Activated CD4-positive, alpha-beta T cell treated with anti-CD3 and anti-CD28 coated beads, Interleukin-2, amount 10 ng/mL, durations not matched to agents 24 days and 14 days (primary cell): ENCODE measurements around the gene ZBED5. TPM values are rescaled to one million over a fixed set of nuclear protein-coding genes. Genes with fewer than 3 reads are reported as not detected.

Experiments used
- DNase-seq: peaks from one replicate; pipeline ENCODE4 v3.0.0; 2022
- H3K27ac Mint-ChIP-seq: one replicate; pipeline ENCODE4 v1.8.0; 2022; ENCODE audit warnings: mild to moderate bottlenecking, mixed read lengths
- H3K27me3 Mint-ChIP-seq: one replicate; pipeline ENCODE4 v1.8.0; 2022; ENCODE audit warnings: mixed read lengths
- H3K36me3 Mint-ChIP-seq: one replicate; pipeline ENCODE4 v1.8.0; 2022; ENCODE audit warnings: low read depth, mild to moderate bottlenecking, mixed read lengths
- H3K4me1 Mint-ChIP-seq: one replicate; pipeline ENCODE4 v1.8.0; 2021; ENCODE audit warnings: mixed read lengths
- H3K4me3 Mint-ChIP-seq: one replicate; pipeline ENCODE4 v1.8.0; 2022; ENCODE audit warnings: mild to moderate bottlenecking, moderate library complexity, mixed read lengths
- H3K9me3 Mint-ChIP-seq: one replicate; pipeline ENCODE4 v1.8.0; 2021; ENCODE audit warnings: mixed read lengths
- intact Hi-C: fragments of 100-400 bp; cut with micrococcal nuclease; formaldehyde crosslinking; loops from one replicate; pipeline ENCODE4 v1.15.1; 2023
- total RNA-seq: library from RNA; stranded (reverse); gene quantifications from 2 replicates; pipeline ENCODE4 v1.2.3, GENCODE V29; 2022

ZBED5 gene
- total RNA-seq, 1 donor from 2014 or later, result 43.1 TPM

DNA sequence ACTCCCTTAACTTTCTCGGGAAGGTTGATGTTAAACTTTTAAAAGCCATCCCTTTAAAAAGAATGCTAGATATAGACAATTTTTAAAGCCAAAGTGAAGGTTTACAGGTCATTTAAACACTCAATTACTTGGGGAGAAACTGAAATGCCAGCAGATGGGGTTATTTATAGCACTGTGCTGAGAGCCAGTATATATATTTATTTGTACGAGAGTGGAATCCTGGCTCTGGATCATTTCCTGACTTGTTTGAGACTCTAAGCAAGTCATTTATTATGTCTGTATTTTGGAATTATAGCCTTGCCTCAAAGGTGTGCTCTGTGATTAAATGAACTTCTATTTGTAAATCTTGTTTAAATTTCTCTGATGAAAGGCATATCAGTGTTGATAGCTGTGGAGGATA lies 6.8 kb upstream of the ZBED5 start:
- Mint-ChIP-seq H3K4me3 (no peak overlapping the region), H3K27me3 (no peaks in the 10 kb centered on the region), H3K4me1 (peaks cover 22% of the 10 kb centered on the region), H3K36me3 (peaks cover 2% of the 10 kb centered on the region), H3K9me3 (no peaks in the 10 kb centered on the region), H3K27ac (no peak overlapping the region)
- no peak for DNase-seq
- intact Hi-C loops, result no loop called here

DNA sequence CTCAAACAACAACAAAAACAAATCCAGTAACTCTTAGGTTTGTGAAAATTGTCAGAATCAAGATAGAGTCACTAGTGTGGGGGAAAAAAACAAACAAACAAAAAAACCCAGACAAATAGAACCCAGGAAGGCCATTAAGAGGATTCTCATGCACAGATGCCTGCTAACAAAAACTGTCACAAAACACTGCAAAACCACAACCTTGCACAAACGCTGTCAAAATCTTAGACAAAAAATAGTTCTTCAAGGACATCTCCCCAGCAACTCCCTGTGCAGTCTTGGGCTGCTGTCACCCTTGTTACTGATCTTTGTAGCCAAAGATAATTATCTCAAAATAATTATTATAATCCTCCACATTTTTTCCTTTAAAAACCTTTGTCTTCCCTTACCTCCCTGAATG lies 4.6 kb upstream of the ZBED5 start:
- Mint-ChIP-seq H3K4me1 (peaks cover 27% of the 10 kb centered on the region), H3K9me3 (no peaks in the 10 kb centered on the region), H3K36me3 (peaks cover 3% of the 10 kb centered on the region), H3K27ac (peak overlapping the region; percentile 57), H3K27me3 (no peaks in the 10 kb centered on the region), H3K4me3 (no peak overlapping the region)
- DNase-seq, result no peak
- intact Hi-C loops, result no loop called here

DNA sequence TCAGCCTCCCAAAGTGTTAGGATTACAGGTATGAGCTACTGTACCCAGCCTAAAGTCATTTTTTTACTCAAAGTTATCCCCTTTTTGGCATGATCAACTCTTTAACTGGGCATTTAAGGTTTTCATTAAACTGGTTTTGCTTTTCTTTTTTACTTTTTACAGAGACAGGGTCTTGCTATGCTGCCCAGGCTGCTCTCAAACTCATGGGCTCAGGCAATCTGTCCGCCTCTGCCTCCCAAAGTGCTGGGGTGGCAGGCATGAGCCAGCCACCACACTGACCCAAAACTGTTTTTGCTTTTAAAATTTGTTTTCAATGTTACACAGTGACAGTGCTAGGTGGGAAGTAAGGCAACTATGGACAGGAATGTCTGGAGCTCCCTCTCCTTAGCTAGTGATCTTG lies 3.9 kb upstream of the ZBED5 start:
- Mint-ChIP-seq H3K9me3 (no peaks in the 10 kb centered on the region), H3K27me3 (no peaks in the 10 kb centered on the region), H3K27ac (no peak overlapping the region), H3K4me3 (no peak overlapping the region), H3K4me1 (peaks cover 27% of the 10 kb centered on the region), H3K36me3 (peaks cover 5% of the 10 kb centered on the region)
- no peak for DNase-seq
- intact Hi-C loops, result no loop called here

DNA sequence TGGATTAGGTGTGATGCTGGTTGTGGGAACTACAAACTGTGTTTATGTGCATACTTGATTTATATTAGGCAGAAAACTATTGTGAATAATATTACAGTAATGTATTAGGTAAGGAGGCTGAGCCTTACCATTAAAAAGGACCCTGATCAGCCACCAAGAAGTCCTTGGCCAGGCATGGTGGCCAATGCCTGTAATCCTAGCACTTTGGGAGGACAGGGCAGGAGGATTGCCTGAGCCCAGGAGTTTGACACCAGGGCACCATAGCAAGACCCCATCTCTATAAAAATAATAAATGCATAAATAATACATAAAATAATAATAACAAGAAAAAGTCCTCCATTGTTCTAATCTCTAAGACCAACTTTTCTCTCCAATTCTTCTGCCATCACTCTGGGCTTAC lies 3.2 kb upstream of the ZBED5 start:
- Mint-ChIP-seq H3K27me3 (no peaks in the 10 kb centered on the region), H3K4me1 (peaks cover 32% of the 10 kb centered on the region), H3K4me3 (no peak overlapping the region), H3K27ac (no peak overlapping the region), H3K36me3 (peaks cover 11% of the 10 kb centered on the region), H3K9me3 (no peaks in the 10 kb centered on the region)
- DNase-seq, result peak; percentile 41
- intact Hi-C loops, result no loop called here

DNA sequence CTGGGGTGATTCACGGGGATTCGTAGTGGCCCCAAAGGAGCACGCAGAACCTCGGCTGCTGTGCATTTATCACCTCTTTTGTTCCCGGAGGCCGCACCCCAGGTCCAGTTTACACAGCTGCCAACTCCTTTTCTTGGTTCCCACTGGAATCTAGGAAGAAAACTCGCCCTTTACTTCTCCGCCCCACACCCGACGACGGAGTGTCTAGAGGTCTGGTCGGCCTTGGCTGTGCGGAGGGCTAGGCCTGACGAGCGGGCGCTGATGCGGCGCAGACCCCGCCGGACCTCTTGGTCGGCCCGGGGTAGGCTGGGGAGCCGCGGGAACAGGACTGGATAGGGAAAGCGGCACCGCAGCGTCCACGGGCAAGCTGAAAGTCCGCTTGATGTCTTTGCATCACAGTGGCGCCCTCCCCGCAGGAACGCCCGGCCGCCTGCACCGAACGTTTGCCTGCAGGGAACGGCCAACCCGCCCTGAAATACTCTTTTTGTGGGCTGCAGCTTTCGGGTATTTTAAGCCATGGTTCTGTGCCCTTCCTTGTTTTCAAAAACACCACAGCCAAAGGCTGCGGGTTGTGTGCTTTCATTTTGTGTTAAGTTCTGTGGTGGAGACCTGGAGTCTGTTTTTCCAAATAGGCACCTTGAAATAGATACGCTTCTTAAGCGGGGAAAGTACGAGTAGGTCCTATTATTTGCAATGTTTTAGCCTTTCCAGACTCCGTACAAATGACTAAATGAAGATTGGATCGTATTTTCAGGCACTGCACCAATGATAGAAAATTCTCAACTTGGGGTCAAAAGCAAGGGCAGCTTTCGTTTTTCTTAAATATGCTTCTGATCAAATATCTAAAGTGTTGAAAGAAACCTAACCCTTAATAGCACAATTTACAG lies 829 bp upstream of the ZBED5 start:
- intact Hi-C loops, result loop anchor here (1.0 to 5.0 kb wide), 8 partner anchors 20 to 1396 kb away; partner anchors contain the start of genes AMPD3, CTR9, EIF4G2 and USP47
- H3K36me3 Mint-ChIP-seq, result peaks cover 24% of the 10 kb centered on the region
- no peaks in the 10 kb centered on the region for H3K27me3 Mint-ChIP-seq
- DNase-seq, result peak; percentile 87
- peak overlapping the region; percentile 100 for H3K4me3 Mint-ChIP-seq
- H3K4me1 Mint-ChIP-seq, result peaks cover 36% of the 10 kb centered on the region
- H3K27ac Mint-ChIP-seq, result peak overlapping the region; percentile 100
- H3K9me3 Mint-ChIP-seq, result no peaks in the 10 kb centered on the region

DNA sequence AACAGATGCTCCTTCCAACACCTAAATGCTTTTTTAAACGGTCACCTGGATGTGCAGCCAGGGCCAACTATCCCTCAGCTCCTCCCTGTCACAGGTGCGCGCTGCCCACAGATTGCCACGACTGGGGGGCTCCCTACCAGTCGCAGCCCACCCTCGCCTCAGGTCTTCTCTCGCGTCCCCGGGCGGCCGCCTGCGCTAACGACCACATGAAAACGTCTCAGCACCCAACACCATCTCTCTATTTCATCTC lies 469 bp downstream of the ZBED5 start:
- Mint-ChIP-seq H3K27ac (peak overlapping the region; percentile 100), H3K4me1 (peaks cover 32% of the 10 kb centered on the region), H3K27me3 (no peaks in the 10 kb centered on the region), H3K36me3 (peaks cover 33% of the 10 kb centered on the region), H3K9me3 (no peaks in the 10 kb centered on the region), H3K4me3 (peak overlapping the region; percentile 100)
- intact Hi-C loops, result loop anchor here (5.0 kb wide), 3 partner anchors 400 to 1395 kb away; partner anchors contain the start of genes AMPD3, USP47 and ZNF143
- no peak for DNase-seq

DNA sequence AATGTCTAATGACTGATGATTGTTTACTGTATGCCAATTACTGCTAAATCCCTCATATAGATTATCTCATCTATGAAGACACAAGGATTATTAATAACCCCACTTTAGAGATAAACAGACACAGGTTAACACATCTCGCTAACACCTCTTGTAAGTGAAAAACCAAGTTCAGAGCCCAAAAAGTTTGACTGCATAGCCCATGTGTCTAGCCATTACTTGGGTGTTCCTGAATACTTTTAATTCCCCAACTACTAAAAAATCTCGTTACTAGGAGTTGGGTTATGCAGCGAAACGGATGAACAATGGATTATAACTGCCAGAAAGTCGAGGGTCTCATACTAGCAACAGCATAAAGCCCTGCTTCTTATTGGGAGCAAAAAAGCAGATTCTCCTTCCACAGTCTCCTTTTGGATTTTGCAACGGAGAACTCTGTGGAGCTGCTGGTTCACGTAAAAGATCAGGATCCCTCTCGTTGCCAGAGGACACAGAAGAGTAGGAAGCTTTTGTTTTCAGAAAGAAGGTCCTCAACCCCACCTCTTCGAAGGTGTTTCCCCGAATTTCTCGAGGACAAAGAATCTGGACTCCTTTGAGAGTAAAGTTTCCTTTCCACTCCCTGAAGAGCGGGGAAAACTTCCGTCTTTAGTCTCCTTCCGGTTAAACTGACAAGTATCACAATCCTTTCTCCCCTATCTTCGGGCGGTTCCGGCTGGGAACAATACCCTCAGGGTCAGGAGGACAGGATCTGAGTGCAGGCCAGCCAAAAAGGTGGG lies 979 bp downstream of the ZBED5 start:
- H3K36me3 Mint-ChIP-seq, result peaks cover 38% of the 10 kb centered on the region
- H3K4me1 Mint-ChIP-seq, result peaks cover 34% of the 10 kb centered on the region
- H3K27me3 Mint-ChIP-seq, result no peaks in the 10 kb centered on the region
- intact Hi-C loops, result loop anchor here (5.0 kb wide), 3 partner anchors 400 to 1395 kb away; partner anchors contain the start of genes AMPD3, USP47 and ZNF143
- no peaks in the 10 kb centered on the region for H3K9me3 Mint-ChIP-seq
- H3K4me3 Mint-ChIP-seq, result peak overlapping the region; percentile 100
- peak overlapping the region; percentile 100 for H3K27ac Mint-ChIP-seq
- peak; percentile 82 for DNase-seq

DNA sequence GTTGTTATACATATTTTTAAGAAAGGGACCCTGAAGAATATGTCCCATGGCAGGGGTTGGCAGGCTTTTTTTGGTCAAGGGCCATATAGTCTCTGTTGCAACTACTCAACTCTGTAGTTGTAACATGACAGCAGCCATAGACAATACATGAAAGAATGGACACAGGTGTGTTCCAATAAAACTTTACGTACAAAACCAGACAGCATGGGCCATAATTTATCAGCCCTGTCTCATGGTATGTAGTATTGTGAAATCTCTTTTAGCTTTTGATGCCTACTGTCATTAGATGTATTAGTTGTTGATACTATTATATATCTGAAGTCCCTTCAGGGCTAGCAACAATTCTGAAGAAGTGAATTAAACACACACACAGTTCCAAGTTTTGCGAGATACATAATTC lies 2.6 kb downstream of the ZBED5 start:
- no peaks in the 10 kb centered on the region for H3K9me3 Mint-ChIP-seq
- H3K36me3 Mint-ChIP-seq, result peaks cover 43% of the 10 kb centered on the region
- intact Hi-C loops, result loop anchor here (5.0 kb wide), 3 partner anchors 398 to 1393 kb away; partner anchors contain the start of genes AMPD3, USP47 and ZNF143

DNA sequence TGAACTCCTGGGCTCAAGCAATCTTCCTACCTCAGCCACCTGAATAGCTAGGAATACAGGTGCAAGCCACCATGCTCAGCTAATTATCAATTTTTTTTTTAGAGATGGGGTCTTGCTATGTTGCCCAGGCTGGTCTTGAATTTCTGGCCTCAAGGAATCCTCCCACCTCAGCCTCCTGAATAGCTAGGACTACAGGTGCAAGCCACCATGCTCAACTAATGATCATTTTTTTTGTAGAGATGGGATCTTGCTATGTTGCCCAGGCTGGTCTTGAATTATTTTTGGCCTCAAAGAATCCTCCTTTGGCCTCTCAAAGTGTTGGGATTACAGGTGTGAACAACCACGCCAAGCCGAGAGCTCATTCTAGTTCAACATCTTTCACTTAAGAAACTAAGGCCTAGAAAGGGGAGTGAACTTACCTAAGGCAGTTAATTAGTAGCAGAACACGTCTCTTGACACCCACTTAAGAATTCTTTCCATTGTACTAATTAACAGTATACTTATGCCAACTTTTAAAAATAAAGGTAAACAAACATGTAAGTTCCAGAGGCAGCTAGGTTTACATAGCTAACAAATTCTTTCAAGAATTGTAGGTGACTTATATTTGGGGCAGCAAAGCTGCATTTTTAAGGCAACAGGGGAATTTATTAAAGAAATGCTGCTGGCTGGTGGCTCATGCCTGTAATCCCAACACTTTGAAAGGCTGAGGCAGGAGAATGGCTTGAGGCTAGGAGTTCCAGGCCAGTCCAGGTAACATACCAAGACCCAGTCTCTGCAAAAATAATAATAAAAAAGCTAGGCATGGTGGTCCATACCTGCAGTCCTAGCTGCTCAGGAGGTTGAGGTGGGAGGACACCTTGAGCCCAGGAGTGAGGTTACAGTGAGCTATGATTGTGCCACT lies 9.6 kb downstream of the ZBED5 start:
- H3K4me1 Mint-ChIP-seq, result peaks cover 7% of the 10 kb centered on the region
- DNase-seq, result no peak
- H3K36me3 Mint-ChIP-seq, result peaks cover 39% of the 10 kb centered on the region
- no peak overlapping the region for H3K4me3 Mint-ChIP-seq
- intact Hi-C loops, result no loop called here
- H3K27ac Mint-ChIP-seq, result no peak overlapping the region
- no peaks in the 10 kb centered on the region for H3K27me3 Mint-ChIP-seq
- H3K9me3 Mint-ChIP-seq, result peaks cover 3% of the 10 kb centered on the region

More for the DNA sequence above, 2.6 kb downstream of the ZBED5 start:
- Mint-ChIP-seq H3K4me1 (peaks cover 32% of the 10 kb centered on the region), H3K4me3 (no peak overlapping the region), H3K27ac (no peak overlapping the region), H3K27me3 (no peaks in the 10 kb centered on the region)
- peak; percentile 53 for DNase-seq

DNA sequence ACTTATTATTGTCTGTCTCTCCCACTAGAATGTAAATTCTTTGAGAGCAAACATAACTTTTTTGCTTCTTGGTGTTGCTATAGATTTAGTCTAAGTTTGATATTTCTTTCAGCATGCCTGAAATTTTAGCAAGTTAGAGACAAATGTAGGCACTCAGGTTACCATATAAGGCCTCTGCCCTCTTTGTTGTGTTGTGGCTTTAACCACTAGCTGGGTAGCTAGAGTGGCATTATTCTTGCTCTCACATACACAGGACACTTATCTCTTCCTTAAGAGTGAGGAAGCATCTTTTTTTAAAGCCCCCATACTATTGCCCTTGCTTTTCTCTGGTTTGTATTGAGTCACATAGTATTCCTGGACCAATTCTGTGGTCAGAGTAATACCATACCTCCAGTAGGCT lies 11.2 kb downstream of the ZBED5 start:
- intact Hi-C loops, result no loop called here
- H3K27me3 Mint-ChIP-seq, result no peaks in the 10 kb centered on the region
- DNase-seq, result no peak
- H3K4me1 Mint-ChIP-seq, result peaks cover 2% of the 10 kb centered on the region
- H3K4me3 Mint-ChIP-seq, result no peak overlapping the region
- peaks cover 26% of the 10 kb centered on the region for H3K36me3 Mint-ChIP-seq
- no peak overlapping the region for H3K27ac Mint-ChIP-seq
- peaks cover 3% of the 10 kb centered on the region for H3K9me3 Mint-ChIP-seq

DNA sequence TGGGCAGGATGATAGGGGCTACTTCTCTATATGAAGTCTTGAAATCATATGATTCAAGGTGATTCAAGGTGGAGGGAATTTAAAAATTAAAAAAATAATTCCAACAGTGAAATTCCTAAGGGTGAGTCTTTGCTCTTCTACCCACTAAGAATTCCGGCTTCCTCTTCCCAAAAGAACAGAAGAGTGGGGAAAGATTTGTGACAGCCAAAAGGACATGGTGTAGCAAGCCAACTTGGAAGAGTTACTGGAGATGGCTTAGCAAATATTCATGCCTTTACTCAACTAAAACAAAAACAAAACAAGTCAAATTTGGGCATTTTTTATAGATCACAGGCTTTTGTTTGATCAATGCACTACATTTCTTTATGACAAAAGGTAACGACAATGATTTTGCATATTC lies 12.3 kb downstream of the ZBED5 start:
- no peak overlapping the region for H3K4me3 Mint-ChIP-seq
- no peak overlapping the region for H3K27ac Mint-ChIP-seq
- DNase-seq, result no peak
- intact Hi-C loops, result no loop called here
- peaks cover 2% of the 10 kb centered on the region for H3K4me1 Mint-ChIP-seq
- peaks cover 23% of the 10 kb centered on the region for H3K36me3 Mint-ChIP-seq
- peaks cover 3% of the 10 kb centered on the region for H3K9me3 Mint-ChIP-seq
- H3K27me3 Mint-ChIP-seq, result no peaks in the 10 kb centered on the region

DNA sequence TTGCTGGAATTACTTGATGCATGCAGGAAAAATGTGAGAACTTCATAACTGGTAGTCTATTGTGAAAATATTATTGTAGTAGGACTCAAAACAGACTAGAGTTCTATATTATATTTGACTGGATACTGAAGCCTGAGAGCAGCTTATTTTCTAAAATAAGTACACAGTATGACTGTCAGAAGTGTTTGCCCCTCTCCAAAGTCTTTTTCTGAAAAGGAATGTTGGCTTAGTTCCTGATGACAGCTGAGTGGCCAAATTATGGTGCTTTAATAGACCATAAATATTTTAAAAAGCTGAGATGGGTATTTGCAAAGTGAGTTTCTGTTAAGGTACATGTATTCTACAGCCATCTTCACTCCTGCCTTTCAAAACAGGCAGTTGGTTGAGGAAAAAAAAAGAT lies 13.1 kb downstream of the ZBED5 start:
- peaks cover 21% of the 10 kb centered on the region for H3K36me3 Mint-ChIP-seq
- no peaks in the 10 kb centered on the region for H3K27me3 Mint-ChIP-seq
- intact Hi-C loops, result no loop called here
- DNase-seq, result no peak
- peaks cover 3% of the 10 kb centered on the region for H3K9me3 Mint-ChIP-seq
- H3K4me1 Mint-ChIP-seq, result peaks cover 2% of the 10 kb centered on the region
- no peak overlapping the region for H3K4me3 Mint-ChIP-seq
- H3K27ac Mint-ChIP-seq, result no peak overlapping the region

DNA sequence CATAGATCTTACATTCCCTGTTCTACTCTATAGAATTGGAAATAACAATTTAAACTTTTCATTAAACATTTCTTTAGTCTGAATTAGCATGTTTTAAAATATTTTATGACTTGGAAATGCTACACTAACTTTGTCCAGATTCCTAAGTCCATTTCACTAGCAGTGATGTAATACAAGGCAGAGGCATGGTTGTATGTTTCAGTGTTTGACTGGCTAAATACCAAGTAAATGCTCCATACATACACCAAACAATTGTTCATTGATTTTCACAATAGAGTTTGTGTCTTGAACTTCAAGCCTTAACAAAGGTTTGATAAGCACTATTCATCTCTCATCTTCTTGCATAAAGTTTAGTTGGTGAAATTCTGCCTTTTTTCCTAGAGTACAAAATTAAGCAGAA lies 13.5 kb downstream of the ZBED5 start:
- Mint-ChIP-seq H3K36me3 (peaks cover 18% of the 10 kb centered on the region), H3K4me3 (no peak overlapping the region), H3K27ac (no peak overlapping the region), H3K4me1 (peaks cover 2% of the 10 kb centered on the region), H3K9me3 (peaks cover 3% of the 10 kb centered on the region), H3K27me3 (no peaks in the 10 kb centered on the region)
- intact Hi-C loops, result no loop called here
- DNase-seq, result no peak
